Smooth muscle cell (in vitro differentiated cells): ENCODE measurements around the gene LMO1. TPM values are rescaled to one million over a fixed set of nuclear protein-coding genes. Genes with fewer than 3 reads are reported as not detected.

Experiments
- DNase-seq: peaks from one replicate; lab custom pipeline; 2025; ENCODE audit not compliant: unreplicated experiment; lab: John Stamatoyannopoulos, UW
- H2AFZ ChIP-seq: fragments of 200-600 bp; sonication (generic); 2 replicates; pipeline ENCODE4 v1.6.0; 2016; ENCODE audit warnings: antibody characterized with exemption, low read depth, mild to moderate bottlenecking
- H3F3A ChIP-seq: fragments of 200-600 bp; sonication (generic); 2 replicates; pipeline ENCODE4 v1.6.0; 2017; ENCODE audit warnings: antibody characterized with exemption, low read depth
- H3K27ac ChIP-seq: fragments of 200-600 bp; sonication (generic); 2 replicates; pipeline ENCODE4 v1.5.1; 2016; ENCODE audit warnings: low read depth, mild to moderate bottlenecking
- H3K27me3 ChIP-seq: fragments of 200-600 bp; sonication (generic); 2 replicates; pipeline ENCODE4 v1.6.1; 2016; ENCODE audit warnings: low read depth, mild to moderate bottlenecking
- H3K36me3 ChIP-seq: fragments of 200-600 bp; sonication (generic); 2 replicates; pipeline ENCODE4 v1.5.1; 2016; ENCODE audit warnings: low read depth
- H3K4me1 ChIP-seq: fragments of 200-600 bp; sonication (generic); 2 replicates; pipeline ENCODE4 v1.5.1; 2016; ENCODE audit warnings: low read depth
- H3K4me2 ChIP-seq: fragments of 200-600 bp; sonication (generic); 2 replicates; pipeline ENCODE4 v1.6.0; 2016; ENCODE audit warnings: mild to moderate bottlenecking
- H3K4me3 ChIP-seq: fragments of 200-600 bp; sonication (generic); 2 replicates; pipeline ENCODE4 v1.5.1; 2016; ENCODE audit warnings: mild to moderate bottlenecking
- H3K79me2 ChIP-seq: fragments of 200-600 bp; sonication (generic); 2 replicates; pipeline ENCODE4 v1.6.0; 2016; ENCODE audit warnings: low read depth, mild to moderate bottlenecking
- H3K9ac ChIP-seq: fragments of 200-600 bp; sonication (generic); 2 replicates; pipeline ENCODE4 v1.6.0; 2016; ENCODE audit warnings: low read depth
- H3K9me3 ChIP-seq: fragments of 200-600 bp; sonication (generic); replicated peaks from 2 replicates; pipeline ENCODE4 v1.5.1; 2016; ENCODE audit warnings: low read depth
- H4K20me1 ChIP-seq: fragments of 200-600 bp; sonication (generic); 2 replicates; pipeline ENCODE4 v1.6.0; 2016; ENCODE audit warnings: low read depth
- WGBS: methylation state at CpG from one replicate; pipeline ENCODE4 v1.1.7; 2016; ENCODE audit warnings: low lambda C conversion rate; 5-methylcytosine and 5-hydroxymethylcytosine counted together
- polyA plus RNA-seq: library from polyadenylated mRNA; unstranded; fragments of >200 nt; fragmentation: Nextera tagmentation; extraction: Ambion mirVana; gene quantifications from 2 replicates; pipeline ENCODE4 v1.2.1, GENCODE V29; 2016
- total RNA-seq: library from RNA; depleted of rRNA; stranded (reverse); fragments of >200 nt; gene quantifications from 2 replicates; pipeline ENCODE4 v1.2.3, GENCODE V29; 2014
- TF ChIP-seq, protein P1 (sequence below): fragments of 200-600 bp; sonication (generic); IDR thresholded peaks from 2 replicates; pipeline ENCODE4 v1.5.1; 2017; ENCODE audit warnings: borderline replicate concordance, mild to moderate bottlenecking, antibody characterized with exemption; ENCODE audit not compliant: insufficient read depth, poor library complexity, severe bottlenecking

Gene LMO1
- total and polyA plus RNA-seq, 2 experiments from 2014 or later, result 1.1 to 1.6 TPM

DNA sequence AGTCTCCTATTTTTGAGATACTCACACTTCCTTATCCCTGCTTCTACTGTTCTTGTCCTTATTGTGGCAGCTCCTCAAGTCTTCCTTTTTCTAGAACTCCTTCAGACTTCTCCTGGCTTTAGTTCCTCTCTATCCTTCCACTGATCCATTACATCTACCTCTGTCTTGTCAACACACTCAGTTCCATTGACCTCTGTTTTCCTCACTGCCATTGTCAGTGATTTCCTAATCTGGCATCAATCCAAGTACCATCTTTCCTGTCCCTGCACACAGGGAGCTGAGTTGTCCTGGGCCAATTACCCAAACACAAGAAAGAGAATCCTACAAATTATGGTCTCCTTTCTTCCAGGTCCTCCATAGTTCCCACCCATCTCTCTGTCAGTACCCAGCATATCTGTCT lies 66.9 kb downstream of the LMO1 start:
- Histone ChIP-seq H3K9ac (no peak overlapping the region), H2AFZ (no peak overlapping the region), H3F3A (no peaks in the 10 kb centered on the region), H3K27ac (no peak overlapping the region), H3K36me3 (no peaks in the 10 kb centered on the region), H4K20me1 (no peaks in the 10 kb centered on the region), H3K4me2 (no peak overlapping the region), H3K4me3 (no peak overlapping the region), H3K79me2 (no peaks in the 10 kb centered on the region), H3K27me3 (peaks cover 38% of the 10 kb centered on the region), H3K9me3 (no peaks in the 10 kb centered on the region), H3K4me1 (peaks cover 3% of the 10 kb centered on the region)
- DNase-seq, result no peak
- TF ChIP-seq, protein P1, sequence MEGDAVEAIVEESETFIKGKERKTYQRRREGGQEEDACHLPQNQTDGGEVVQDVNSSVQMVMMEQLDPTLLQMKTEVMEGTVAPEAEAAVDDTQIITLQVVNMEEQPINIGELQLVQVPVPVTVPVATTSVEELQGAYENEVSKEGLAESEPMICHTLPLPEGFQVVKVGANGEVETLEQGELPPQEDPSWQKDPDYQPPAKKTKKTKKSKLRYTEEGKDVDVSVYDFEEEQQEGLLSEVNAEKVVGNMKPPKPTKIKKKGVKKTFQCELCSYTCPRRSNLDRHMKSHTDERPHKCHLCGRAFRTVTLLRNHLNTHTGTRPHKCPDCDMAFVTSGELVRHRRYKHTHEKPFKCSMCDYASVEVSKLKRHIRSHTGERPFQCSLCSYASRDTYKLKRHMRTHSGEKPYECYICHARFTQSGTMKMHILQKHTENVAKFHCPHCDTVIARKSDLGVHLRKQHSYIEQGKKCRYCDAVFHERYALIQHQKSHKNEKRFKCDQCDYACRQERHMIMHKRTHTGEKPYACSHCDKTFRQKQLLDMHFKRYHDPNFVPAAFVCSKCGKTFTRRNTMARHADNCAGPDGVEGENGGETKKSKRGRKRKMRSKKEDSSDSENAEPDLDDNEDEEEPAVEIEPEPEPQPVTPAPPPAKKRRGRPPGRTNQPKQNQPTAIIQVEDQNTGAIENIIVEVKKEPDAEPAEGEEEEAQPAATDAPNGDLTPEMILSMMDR, result no peak

DNA sequence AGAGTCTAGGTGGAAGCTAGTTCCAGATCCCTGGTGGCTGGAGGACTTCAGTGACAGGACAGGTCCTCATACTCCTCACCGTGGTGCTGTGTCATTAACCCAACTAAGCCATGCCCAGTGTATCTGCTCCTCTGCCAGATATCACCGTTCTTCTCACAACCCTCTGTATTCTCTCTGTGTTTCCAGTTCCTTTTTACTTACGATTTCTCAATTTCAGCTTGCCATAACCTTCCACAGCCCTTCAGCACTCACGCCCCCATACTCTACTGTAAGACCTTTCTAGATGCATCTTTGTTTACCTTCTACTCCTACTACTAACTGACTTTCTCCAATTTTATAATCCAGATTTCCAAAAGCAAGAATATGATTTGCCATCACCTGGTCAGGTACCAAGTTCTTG lies 68.7 kb downstream of the LMO1 start:
- no peaks in the 10 kb centered on the region for H4K20me1 ChIP-seq
- H3K4me2 ChIP-seq, result no peak overlapping the region
- H3K9me3 ChIP-seq, result no peaks in the 10 kb centered on the region
- no peak for DNase-seq
- no peak overlapping the region for H2AFZ ChIP-seq
- 80% methylated on average over 4 of the region's 4 CpGs for WGBS
- peaks cover 38% of the 10 kb centered on the region for H3K27me3 ChIP-seq
- no peaks in the 10 kb centered on the region for H3K79me2 ChIP-seq
- no peaks in the 10 kb centered on the region for H3K36me3 ChIP-seq
- no peak overlapping the region for H3K27ac ChIP-seq
- H3K4me1 ChIP-seq, result peaks cover 3% of the 10 kb centered on the region
- H3K9ac ChIP-seq, result no peak overlapping the region
- H3K4me3 ChIP-seq, result no peak overlapping the region
- TF ChIP-seq, protein P1, result no peak
- H3F3A ChIP-seq, result no peaks in the 10 kb centered on the region

DNA sequence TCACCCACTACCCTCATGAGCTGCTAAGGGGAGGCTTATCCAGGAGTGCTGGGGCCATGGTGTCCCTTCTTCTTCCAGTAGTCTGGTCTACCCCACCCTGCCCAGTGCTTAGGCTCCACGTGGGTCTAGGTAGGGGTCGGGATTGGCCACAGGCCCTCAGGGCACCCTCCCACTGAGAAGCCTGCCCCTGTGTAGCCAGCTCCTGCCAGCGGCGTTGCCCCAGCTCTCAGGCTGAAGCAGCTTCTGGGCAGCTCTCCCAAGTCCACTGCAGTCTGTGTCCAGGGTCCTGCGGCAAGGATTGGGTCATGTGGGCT lies 70.8 kb downstream of the LMO1 start:
- WGBS, result 58% methylated on average over 5 of the region's 5 CpGs
- Histone ChIP-seq H4K20me1 (no peaks in the 10 kb centered on the region), H3K4me2 (no peak overlapping the region), H3F3A (no peaks in the 10 kb centered on the region), H3K27ac (no peak overlapping the region), H3K4me3 (no peak overlapping the region), H3K36me3 (no peaks in the 10 kb centered on the region), H3K9me3 (no peaks in the 10 kb centered on the region), H3K4me1 (peaks cover 3% of the 10 kb centered on the region), H2AFZ (no peak overlapping the region), H3K79me2 (no peaks in the 10 kb centered on the region), H3K27me3 (peaks cover 34% of the 10 kb centered on the region), H3K9ac (no peak overlapping the region)
- DNase-seq, result no peak
- TF ChIP-seq, protein P1, result no peak

DNA sequence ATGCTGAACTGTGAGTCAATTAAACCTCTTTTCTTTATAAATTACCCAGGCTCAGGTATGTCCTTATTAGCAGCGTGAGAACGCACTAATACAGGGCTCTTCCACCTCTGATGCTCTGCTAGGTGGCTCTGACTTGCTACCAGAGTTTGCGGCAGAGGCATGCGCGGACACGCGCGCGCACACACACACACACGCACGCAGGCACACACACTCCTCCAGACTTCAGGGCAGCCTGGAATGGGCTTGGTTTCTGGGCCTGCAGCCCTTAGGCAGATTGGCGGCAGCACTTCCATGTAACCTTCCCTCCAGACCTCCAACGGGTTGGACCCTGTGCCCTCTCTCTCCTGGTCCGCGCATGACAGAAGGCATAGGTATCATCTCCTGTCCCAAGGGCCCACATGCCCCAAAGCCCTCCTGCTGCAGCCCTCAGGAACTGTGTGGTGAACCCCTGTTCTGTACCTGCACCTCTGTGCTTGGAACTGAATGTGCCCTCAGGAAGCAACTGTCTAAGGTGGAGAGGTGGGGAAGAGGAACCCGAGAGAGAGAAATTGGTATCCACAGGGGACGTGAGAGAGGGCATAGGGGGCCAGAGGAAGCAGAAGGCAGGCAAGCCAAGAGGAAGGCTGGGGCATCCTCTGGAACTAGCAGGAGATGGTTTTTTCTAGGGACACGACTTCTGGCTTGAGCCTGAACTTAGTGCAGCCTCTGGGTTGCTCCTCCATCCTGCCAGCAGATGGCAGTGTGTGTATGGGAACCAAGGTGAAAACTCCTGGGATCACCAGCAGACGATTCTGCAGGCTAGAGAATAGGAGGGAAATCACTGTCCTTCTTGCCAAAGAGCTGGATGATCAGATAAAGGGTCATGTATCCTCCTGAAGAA lies 71.4 kb downstream of the LMO1 start:
- Histone ChIP-seq H3K9ac (no peak overlapping the region), H3K27ac (no peak overlapping the region), H3K9me3 (no peaks in the 10 kb centered on the region), H3K4me3 (no peak overlapping the region), H3K79me2 (no peaks in the 10 kb centered on the region), H3K4me1 (peaks cover 3% of the 10 kb centered on the region), H3K4me2 (no peak overlapping the region), H4K20me1 (no peaks in the 10 kb centered on the region), H3F3A (no peaks in the 10 kb centered on the region), H3K27me3 (peaks cover 30% of the 10 kb centered on the region), H2AFZ (no peak overlapping the region), H3K36me3 (no peaks in the 10 kb centered on the region)
- 76% methylated on average over 19 of the region's 19 CpGs for WGBS
- TF ChIP-seq, protein P1, result peak; percentile 80
- DNase-seq, result peak; percentile 6
